ENCODE measurements around the gene DGCR8.
A peak's percentile ranks its signal among the peaks of the same experiment; 100 is the strongest.

Gene DGCR8

GRCh38 chr22:20057596-20058268, 22.3 kb upstream of the DGCR8 start:
- TF ChIP-seq CTCF (conservative IDR thresholded peaks at IDR 0.05; ENCODE audit: low read depth, low read length) = no peak
- no peak overlapping the region for H3K4me3 ChIP-seq (ENCODE audit: low read depth, low read length)
- no peak for DNase-seq (ENCODE audit: low read depth)

DNA sequence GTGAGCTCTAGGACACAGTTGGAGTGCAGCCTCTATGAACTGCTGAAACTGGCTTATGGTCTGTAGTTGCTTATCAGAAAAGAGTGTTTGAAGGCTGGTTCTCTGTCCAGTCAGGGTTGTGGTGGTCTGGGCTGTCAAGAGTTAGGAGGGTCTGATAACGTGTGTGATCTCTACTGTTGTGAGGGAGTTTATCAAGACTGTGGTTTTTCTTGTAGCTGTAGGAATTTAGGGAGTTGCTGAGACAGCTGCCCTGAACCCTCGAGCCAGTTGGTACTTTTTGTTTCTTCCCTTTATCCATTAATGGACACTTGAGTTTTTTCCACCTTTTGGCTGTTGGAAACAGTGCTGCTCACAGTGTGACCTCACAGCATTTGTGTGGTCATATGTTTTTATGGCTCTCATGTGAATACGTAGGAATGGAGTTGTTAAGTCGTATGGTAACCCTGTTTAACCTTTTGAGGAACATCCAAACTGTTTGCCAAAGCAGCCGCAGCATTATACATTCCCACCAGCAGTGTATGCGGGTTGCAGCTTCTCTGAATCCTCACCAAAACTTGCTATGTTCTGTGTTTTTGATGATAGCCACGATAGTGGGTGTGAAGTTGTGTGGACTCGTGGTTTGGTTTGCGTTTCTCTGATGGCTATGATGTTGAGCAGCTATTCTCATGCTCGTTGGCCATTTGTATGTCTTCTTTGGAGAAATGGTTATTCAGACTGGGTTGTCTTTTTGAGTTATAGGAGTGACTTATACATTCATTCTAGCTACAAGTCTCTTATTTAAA, 20.9 kb upstream of the DGCR8 start:
- no peak for DNase-seq (ENCODE audit: low read depth)
- no peak overlapping the region for H3K4me3 ChIP-seq (ENCODE audit: low read depth, low read length)
- TF ChIP-seq CTCF (conservative IDR thresholded peaks at IDR 0.05; ENCODE audit: low read depth, low read length) = no peak

DNA sequence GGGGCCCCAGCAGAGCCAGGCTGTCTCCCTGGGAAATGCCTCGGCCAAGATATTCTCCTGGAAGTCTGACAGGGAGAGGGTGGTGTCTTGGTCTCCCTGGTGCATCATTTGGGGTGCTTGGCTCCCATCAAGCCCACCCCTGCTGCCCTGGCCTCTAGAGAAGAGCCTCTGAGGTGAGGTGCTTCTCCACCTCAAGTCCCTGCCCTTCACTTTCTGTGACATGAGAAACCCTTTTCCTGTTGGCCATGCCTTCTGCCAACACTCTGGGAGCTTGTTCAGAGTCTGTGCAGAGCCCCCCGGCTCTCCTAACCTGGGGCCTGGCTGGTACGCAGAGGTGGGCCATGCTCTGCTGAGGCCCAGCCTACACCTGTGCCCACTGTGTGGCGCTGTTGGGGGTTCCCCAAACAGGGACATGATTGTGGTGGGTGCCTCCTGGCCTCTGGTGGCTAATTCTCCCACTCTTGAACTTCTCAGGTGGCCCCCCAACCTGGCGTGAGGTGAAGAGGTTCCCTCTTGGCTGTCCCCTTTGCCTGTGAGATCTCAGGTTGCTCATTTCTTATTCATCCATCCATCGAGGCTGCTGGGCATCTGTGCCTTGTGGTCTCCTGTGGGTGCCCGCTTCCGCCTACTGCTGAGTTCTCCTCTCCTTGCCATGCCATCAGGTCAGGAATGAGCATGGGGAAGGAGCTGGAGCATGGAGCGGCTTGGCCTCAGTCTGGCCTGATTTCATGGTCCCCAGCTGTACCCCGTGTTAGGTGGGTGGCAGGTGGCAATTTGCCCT, 19.2 kb upstream of the DGCR8 start:
- TF ChIP-seq CTCF (conservative IDR thresholded peaks at IDR 0.05; ENCODE audit: low read depth, low read length) = no peak
- H3K4me3 ChIP-seq (ENCODE audit: low read depth, low read length) = no peak overlapping the region
- DNase-seq (ENCODE audit: low read depth) = no peak

DNA sequence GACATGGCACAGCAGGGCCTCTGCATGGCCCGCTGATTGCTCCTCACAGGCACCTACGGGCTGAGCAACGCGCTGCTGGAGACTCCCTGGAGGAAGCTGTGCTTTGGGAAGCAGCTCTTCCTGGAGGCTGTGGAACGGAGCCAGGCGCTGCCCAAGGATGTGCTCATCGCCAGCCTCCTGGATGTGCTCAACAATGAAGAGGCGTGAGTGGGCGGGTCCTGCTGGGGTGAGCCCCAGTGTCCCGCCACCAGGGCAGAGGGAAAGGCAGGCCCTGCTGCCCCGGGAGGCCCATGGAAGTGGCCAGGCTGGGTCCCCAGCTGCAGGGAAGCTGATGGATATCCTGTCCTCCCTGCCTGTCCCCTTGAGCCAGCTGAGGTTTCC, 18.6 kb upstream of the DGCR8 start:
- no peak for DNase-seq (ENCODE audit: low read depth)
- TF ChIP-seq CTCF (conservative IDR thresholded peaks at IDR 0.05; ENCODE audit: low read depth, low read length) = no peak
- no peak overlapping the region for H3K4me3 ChIP-seq (ENCODE audit: low read depth, low read length)

- H3K4me3 ChIP-seq (ENCODE audit: low read depth, low read length) = no peak overlapping the region
- no peak for DNase-seq (ENCODE audit: low read depth)
- no peak for TF ChIP-seq CTCF (conservative IDR thresholded peaks at IDR 0.05; ENCODE audit: low read depth, low read length)
Measured at GRCh38 chr22:20062043-20062765, 17.8 kb upstream of the DGCR8 start.

GRCh38 chr22:20062766-20063083, 17.3 kb upstream of the DGCR8 start:
- DNase-seq (ENCODE audit: low read depth) = peak; percentile 30
- no peak overlapping the region for H3K4me3 ChIP-seq (ENCODE audit: low read depth, low read length)
- no peak for TF ChIP-seq CTCF (conservative IDR thresholded peaks at IDR 0.05; ENCODE audit: low read depth, low read length)

Measured in choroid plexus epithelial cell (primary cell).